Effector memory CD4-positive, alpha-beta T cell (primary cell): Measurements from ENCODE around the gene DBX1.
"Not testable (repeated sequence)": the region's sequence is repeated elsewhere in the genome, so short reads cannot be mapped to it uniquely, and the experiment has no call there.

Experiments used
- DNase-seq, 3 donors: peaks; one replicate each; pipeline ENCODE4 v3.0.0-alpha.2; 2020
- H3K27ac ChIP-seq: 2 replicates; pipeline ENCODE4 v1.7.0; 2013; ENCODE audit warnings: mild to moderate bottlenecking, low read length, moderate library complexity; ENCODE audit not compliant: insufficient read depth, poor library complexity, severe bottlenecking
- H3K27me3 ChIP-seq: replicated peaks from 2 replicates; pipeline ENCODE4 v1.7.0; 2013; ENCODE audit warnings: mild to moderate bottlenecking, low read length; ENCODE audit not compliant: insufficient read depth, control insufficient read depth, poor library complexity, severe bottlenecking
- H3K36me3 ChIP-seq: 2 replicates; pipeline ENCODE4 v1.7.0; 2013; ENCODE audit warnings: mild to moderate bottlenecking, low read length, moderate library complexity; ENCODE audit not compliant: control insufficient read depth, insufficient read depth
- H3K4me1 ChIP-seq: 2 replicates; pipeline ENCODE4 v1.7.0; 2013; ENCODE audit warnings: low read length, mild to moderate bottlenecking; ENCODE audit not compliant: control insufficient read depth, insufficient read depth, poor library complexity, severe bottlenecking
- H3K4me3 ChIP-seq: 2 replicates; pipeline ENCODE4 v1.7.0; 2013; ENCODE audit warnings: low read length, low read depth, mild to moderate bottlenecking; ENCODE audit not compliant: insufficient read depth, poor library complexity, severe bottlenecking
- H3K9me3 ChIP-seq: 2 replicates; pipeline ENCODE4 v1.7.0; 2013; ENCODE audit warnings: mild to moderate bottlenecking, low read length, moderate library complexity; ENCODE audit not compliant: control insufficient read depth
- total RNA-seq, 3 donors: gene quantifications; one replicate each; lab custom pipeline; 2026; lab: John Stamatoyannopoulos, UW

The DBX1 gene, protein sequence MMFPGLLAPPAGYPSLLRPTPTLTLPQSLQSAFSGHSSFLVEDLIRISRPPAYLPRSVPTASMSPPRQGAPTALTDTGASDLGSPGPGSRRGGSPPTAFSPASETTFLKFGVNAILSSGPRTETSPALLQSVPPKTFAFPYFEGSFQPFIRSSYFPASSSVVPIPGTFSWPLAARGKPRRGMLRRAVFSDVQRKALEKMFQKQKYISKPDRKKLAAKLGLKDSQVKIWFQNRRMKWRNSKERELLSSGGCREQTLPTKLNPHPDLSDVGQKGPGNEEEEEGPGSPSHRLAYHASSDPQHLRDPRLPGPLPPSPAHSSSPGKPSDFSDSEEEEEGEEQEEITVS
- total RNA-seq: 0 to 0.39 (median 0) reads per million in 3 donors

- no peak within 1 kb of the TSS for H3K4me3 ChIP-seq
- peaks cover 25% of the 10 kb centered on the region for H3K4me1 ChIP-seq
- H3K27me3 ChIP-seq: peaks cover 76% of the 10 kb centered on the region
Measured at GRCh38 chr11:20160425-20161229, at the start of gene DBX1. DBX1 (minus strand) TSS chr11:20160475; CDS start chr11:20160324, 151 bp downstream.

DNA sequence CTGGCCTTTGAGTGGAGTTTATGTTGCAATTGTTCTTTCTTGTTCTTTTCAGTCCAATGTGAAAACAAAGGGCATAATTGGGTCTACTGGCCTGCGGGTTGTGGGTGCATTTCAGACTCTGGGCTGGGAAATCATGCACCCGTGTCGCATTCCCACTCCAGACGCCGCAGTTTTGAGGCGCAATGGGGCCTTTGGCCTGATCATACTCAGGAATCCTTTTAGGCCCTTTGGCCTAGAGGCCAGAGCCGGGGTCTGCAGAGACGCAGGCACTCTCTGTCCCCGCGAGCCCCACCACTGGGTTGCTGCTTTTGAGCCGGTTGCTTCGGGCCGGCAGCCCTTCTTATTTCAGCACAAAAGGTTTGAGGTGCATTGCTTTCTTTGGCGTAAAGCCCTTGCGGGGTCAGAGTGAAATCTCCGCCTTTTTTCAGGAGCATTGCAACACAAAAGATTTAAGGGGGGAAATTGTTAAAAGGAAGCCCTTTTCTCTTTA, 48.4 kb upstream of the DBX1 start:
- Histone ChIP-seq H3K9me3 (no peaks in the 10 kb centered on the region), H3K27ac (no peak overlapping the region), H3K4me3 (no peak overlapping the region), H3K27me3 (peaks cover 19% of the 10 kb centered on the region), H3K36me3 (no peaks in the 10 kb centered on the region), H3K4me1 (no peaks in the 10 kb centered on the region)
- no peak for DNase-seq

More at GRCh38 chr11:20160425-20161229, at the start of gene DBX1:
- H3K9me3 ChIP-seq: no peaks in the 10 kb centered on the region
- no peaks in the 10 kb centered on the region for H3K36me3 ChIP-seq
- DNase-seq: no peak
- H3K27ac ChIP-seq: no peak within 1 kb of the TSS

- no peak for DNase-seq
- Histone ChIP-seq H3K27me3 (peaks cover 19% of the 10 kb centered on the region), H3K4me1 (no peaks in the 10 kb centered on the region), H3K27ac (no peak overlapping the region), H3K9me3 (no peaks in the 10 kb centered on the region), H3K36me3 (no peaks in the 10 kb centered on the region), H3K4me3 (no peak overlapping the region)
Measured at GRCh38 chr11:20207781-20208621, 47.7 kb upstream of the DBX1 start.

DNA sequence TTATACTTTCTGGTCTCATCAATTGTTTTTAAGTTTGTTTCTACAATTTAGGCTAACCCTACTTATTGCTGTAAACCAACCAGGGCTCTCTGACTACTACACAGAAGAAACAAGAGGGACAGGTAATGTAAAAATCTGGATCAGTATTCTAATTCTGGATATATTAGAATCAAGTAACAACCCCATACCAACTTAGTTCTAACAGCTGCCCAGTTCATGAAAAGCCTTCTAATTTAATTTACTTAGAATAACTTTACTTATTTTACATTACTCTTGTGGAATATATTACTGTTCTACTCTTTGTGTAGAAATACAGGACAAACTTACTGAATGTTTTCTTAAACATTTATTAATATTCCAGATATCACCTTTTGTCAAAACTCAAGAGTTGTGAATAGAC, 45.5 kb upstream of the DBX1 start:
- Histone ChIP-seq H3K36me3 (no peaks in the 10 kb centered on the region), H3K27ac (no peak overlapping the region), H3K4me3 (no peak overlapping the region), H3K9me3 (no peaks in the 10 kb centered on the region), H3K4me1 (no peaks in the 10 kb centered on the region), H3K27me3 (peaks cover 23% of the 10 kb centered on the region)
- DNase-seq: no peak

- DNase-seq: no peak
- Histone ChIP-seq H3K4me3 (no peak overlapping the region), H3K27ac (no peak overlapping the region), H3K4me1 (no peaks in the 10 kb centered on the region), H3K9me3 (no peaks in the 10 kb centered on the region), H3K27me3 (peaks cover 23% of the 10 kb centered on the region), H3K36me3 (no peaks in the 10 kb centered on the region)
Measured at GRCh38 chr11:20204681-20205080, 44.4 kb upstream of the DBX1 start.

DNA sequence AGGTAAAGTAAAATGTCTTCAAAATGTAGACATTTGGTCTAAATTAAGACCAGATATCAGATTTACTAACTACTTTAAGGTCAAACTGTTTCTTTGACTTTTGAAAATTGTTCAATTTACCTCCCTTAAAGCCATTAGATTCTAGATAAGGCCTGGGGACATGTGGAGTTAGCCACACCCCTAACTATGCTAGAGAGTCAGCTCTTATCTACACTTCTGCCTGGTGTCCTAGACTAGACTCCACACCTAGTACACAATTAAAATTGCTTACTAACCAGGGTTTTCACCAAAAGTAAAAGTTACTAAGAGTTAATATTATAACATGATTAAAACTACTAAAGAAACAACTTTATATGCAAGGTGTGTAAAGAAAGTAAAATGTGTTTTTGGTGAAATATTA, 43.6 kb upstream of the DBX1 start:
- no peak overlapping the region for H3K4me3 ChIP-seq
- no peaks in the 10 kb centered on the region for H3K36me3 ChIP-seq
- H3K4me1 ChIP-seq: no peaks in the 10 kb centered on the region
- no peaks in the 10 kb centered on the region for H3K9me3 ChIP-seq
- no peak overlapping the region for H3K27ac ChIP-seq
- H3K27me3 ChIP-seq: peaks cover 21% of the 10 kb centered on the region
- no peak for DNase-seq

DNA sequence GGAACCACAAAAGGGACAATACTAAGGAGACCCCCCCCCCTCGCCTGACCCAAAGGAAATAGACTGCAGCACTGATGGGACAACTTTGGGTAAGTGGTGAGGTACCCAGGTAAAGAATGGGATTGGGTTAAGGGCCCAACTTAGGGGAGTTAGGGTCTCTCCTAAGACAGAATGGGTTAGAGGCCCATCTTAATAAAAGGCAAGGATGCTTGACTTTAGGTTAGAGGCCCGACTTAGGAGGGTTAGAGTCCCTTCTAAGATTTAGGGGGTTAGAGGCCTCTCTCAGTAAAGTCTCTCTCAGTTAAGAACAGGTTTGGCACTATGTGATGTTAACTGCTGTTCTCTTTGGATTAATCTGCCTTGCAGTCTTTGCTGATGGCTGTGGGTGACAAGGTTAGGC, 41.0 kb upstream of the DBX1 start:
- peaks cover 4% of the 10 kb centered on the region for H3K27me3 ChIP-seq
- no peak overlapping the region for H3K4me3 ChIP-seq
- no peaks in the 10 kb centered on the region for H3K9me3 ChIP-seq
- no peaks in the 10 kb centered on the region for H3K36me3 ChIP-seq
- H3K4me1 ChIP-seq: no peaks in the 10 kb centered on the region
- H3K27ac ChIP-seq: no peak overlapping the region
- DNase-seq: no peak

DNA sequence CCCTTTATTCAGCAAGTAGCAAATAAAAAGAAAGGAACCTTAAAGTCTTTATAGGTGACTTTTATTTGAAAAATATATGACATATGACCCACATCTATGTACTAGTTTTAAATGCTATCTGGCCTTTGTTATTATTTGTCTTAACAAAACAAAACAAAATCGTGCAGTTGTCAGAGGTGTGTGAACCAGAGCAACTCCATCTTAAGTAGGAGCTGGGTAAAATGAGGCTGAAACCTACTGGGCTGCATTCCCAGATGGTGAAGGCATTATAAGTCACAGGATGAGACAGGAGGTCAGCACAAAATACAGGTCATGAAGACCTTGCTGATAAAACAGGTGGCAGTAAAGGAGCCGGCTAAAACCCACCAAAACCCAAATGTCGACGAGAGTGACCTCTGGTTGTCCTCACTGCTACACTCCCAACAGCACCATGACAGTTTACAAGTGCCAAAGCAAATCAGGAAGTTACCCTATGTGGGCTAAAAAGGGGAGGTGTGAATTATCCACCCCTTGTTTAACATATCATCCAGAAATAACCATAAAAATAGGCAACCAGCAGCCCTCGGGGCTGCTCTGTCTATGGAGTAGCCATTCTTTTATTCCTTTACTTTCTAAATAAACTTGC, 40.2 kb upstream of the DBX1 start:
- not testable (repeated sequence) for H3K4me3 ChIP-seq, H3K9me3 ChIP-seq, H3K27ac ChIP-seq, DNase-seq, H3K36me3 ChIP-seq, H3K4me1 ChIP-seq, H3K27me3 ChIP-seq

DNA sequence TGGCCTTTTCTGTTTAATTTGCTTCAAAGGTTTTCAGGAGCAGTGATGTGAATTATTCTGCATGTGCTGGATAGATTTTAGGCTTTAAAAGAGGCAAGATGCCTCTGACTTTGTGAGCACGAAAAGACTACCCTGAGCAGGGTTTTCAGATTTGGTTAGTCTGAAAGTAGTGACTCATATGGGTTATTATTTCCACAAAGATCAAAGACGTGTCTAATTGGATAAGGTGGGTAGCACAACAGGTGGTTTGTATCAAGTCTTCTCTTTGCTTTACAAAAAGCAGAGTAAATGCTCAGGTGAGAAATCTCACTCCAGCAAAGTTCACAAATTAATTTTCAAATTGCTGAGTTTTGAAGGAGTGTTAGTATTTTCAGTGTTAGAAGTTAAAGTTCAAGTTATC, 37.6 kb upstream of the DBX1 start:
- Histone ChIP-seq H3K4me1 (no peaks in the 10 kb centered on the region), H3K36me3 (no peaks in the 10 kb centered on the region), H3K9me3 (no peaks in the 10 kb centered on the region), H3K4me3 (no peak overlapping the region), H3K27me3 (peaks cover 4% of the 10 kb centered on the region), H3K27ac (no peak overlapping the region)
- no peak for DNase-seq
